ENCODE measurements around the gene MRPL54.

GRCh38 chr19:3796358-3796757 lies 33.9 kb downstream of the MRPL54 start:
- no peak for TF ChIP-seq CTCF (conservative IDR thresholded peaks at IDR 0.05)
- TF ChIP-seq ZFX (IDR thresholded peaks at IDR 0.05), result no peak

All from C4-2B (cell line).